Measurements from ENCODE around the gene TRRAP. TPM values are rescaled to one million over a fixed set of nuclear protein-coding genes. Genes with fewer than 3 reads are reported as not detected.

Gene TRRAP
- total and polyA plus RNA-seq, 7 donors: 2.4 to 35.5 (median 18.9) TPM

DNA sequence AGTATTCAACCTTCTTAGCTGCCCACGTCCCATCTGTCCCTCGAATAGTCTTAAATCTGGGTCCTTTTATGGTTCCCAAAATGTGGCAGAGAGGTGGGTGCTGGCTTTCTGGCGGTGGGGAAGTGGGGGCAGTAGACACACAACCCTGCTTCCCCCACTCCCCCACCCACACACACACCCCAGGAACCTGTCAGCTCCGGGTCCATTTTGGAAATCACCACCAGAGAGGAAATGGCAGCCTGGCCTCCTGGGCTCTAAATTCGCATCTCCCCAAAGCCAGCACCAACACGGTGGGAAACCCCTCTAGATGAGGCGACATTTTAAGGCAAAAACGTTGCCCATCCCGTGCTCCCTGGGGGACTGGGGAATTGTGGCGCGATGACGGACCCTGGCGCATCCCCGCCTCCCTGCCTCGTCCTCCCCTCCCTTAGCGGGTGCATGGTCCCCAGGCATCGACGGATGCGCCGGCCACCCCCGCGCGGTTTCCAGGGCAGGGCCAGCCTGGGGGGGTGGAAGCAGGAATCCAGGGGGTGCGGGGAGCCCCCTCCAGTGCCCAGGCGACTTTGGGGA is 9.2 kb upstream of the TRRAP start:
- no peak for DNase-seq

GRCh38 chr7:98869597-98870120 is 8.7 kb upstream of the TRRAP start, which contains the start of gene TMEM130:
Gene TMEM130, minus strand, starts transcription at chr7:98870014. Its CDS starts 153 bp downstream, at chr7:98869861.
- peaks cover 0 to 22% (median 15%) of the 10 kb centered on the region in 4 donors for H3K4me1 ChIP-seq
- peak; percentile 30 for DNase-seq
- no peaks in the 10 kb centered on the region for H3K9me3 ChIP-seq
- intact Hi-C loops (cut with DNase I): no loop called here
- H3K36me3 ChIP-seq: no peaks in the 10 kb centered on the region
- H3K27me3 ChIP-seq: peaks cover 0 to 52% (median 39%) of the 10 kb centered on the region in 3 donors
- 1 to 6% methylated on average over 69 of the region's 69 CpGs for WGBS, 2 donors
- H3K27ac ChIP-seq: no peak within 1 kb of the TSS
- H3K4me3 ChIP-seq: peak within 1 kb of the TSS in 3 of 4 donors; percentile 32 to 48 (median 45)
- TF ChIP-seq EP300 (IDR thresholded peaks at IDR 0.05) (no peak), CTCF (IDR thresholded peaks at IDR 0.05) (no peak), POLR2A (IDR thresholded peaks at IDR 0.05) (no peak), POLR2AphosphoS5 (IDR thresholded peaks at IDR 0.05) (no peak)

More for the DNA sequence above, 9.2 kb upstream of the TRRAP start:
- H3K27me3 ChIP-seq: peaks cover 0 to 50% (median 37%) of the 10 kb centered on the region in 3 donors
- TF ChIP-seq CTCF (IDR thresholded peaks at IDR 0.05): no peak
- no peak for TF ChIP-seq POLR2A (IDR thresholded peaks at IDR 0.05)
- TF ChIP-seq POLR2AphosphoS5 (IDR thresholded peaks at IDR 0.05): no peak
- TF ChIP-seq EP300 (IDR thresholded peaks at IDR 0.05): no peak
- H3K27ac ChIP-seq: no peak overlapping the region
- intact Hi-C loops (cut with DNase I): no loop called here
- no peaks in the 10 kb centered on the region for H3K36me3 ChIP-seq
- H3K9me3 ChIP-seq: no peaks in the 10 kb centered on the region
- H3K4me1 ChIP-seq: peaks cover 0 to 22% (median 15%) of the 10 kb centered on the region in 4 donors
- 12 to 21% methylated on average over 25 of the region's 25 CpGs for WGBS, 2 donors
- H3K4me3 ChIP-seq: peak overlapping the region in 2 of 4 donors; percentile 32 to 48

- no peak overlapping the region for H3K27ac ChIP-seq
- 1 to 3% methylated on average over 35 of the region's 35 CpGs for WGBS, 2 donors
- DNase-seq: peak; percentile 66
Measured at GRCh38 chr7:98870121-98870651, 8.1 kb upstream of the TRRAP start.

GRCh38 chr7:98870807-98871491 is 7.4 kb upstream of the TRRAP start:
- intact Hi-C loops (cut with DNase I): no loop called here
- peak; percentile 50 for DNase-seq

More at GRCh38 chr7:98870121-98870651, 8.1 kb upstream of the TRRAP start:
- peak overlapping the region in 3 of 4 donors; percentile 32 to 48 (median 45) for H3K4me3 ChIP-seq
- peaks cover 0 to 52% (median 39%) of the 10 kb centered on the region in 3 donors for H3K27me3 ChIP-seq
- H3K4me1 ChIP-seq: peaks cover 0 to 22% (median 15%) of the 10 kb centered on the region in 4 donors
- H3K36me3 ChIP-seq: no peaks in the 10 kb centered on the region
- intact Hi-C loops (cut with DNase I): no loop called here
- H3K9me3 ChIP-seq: no peaks in the 10 kb centered on the region
- no peak for TF ChIP-seq CTCF (IDR thresholded peaks at IDR 0.05)
- TF ChIP-seq POLR2A (IDR thresholded peaks at IDR 0.05): no peak
- TF ChIP-seq EP300 (IDR thresholded peaks at IDR 0.05): no peak
- no peak for TF ChIP-seq POLR2AphosphoS5 (IDR thresholded peaks at IDR 0.05)

More at GRCh38 chr7:98870807-98871491, 7.4 kb upstream of the TRRAP start:
- Histone ChIP-seq H3K9me3 (no peaks in the 10 kb centered on the region), H3K27ac (no peak overlapping the region), H3K4me3 (no peak overlapping the region), H3K27me3 (peaks cover 0 to 52% (median 39%) of the 10 kb centered on the region in 3 donors), H3K4me1 (peaks cover 0 to 22% (median 15%) of the 10 kb centered on the region in 4 donors), H3K36me3 (no peaks in the 10 kb centered on the region)
- 72 to 81% methylated on average over 17 of the region's 17 CpGs for WGBS, 2 donors
- TF ChIP-seq EP300 (IDR thresholded peaks at IDR 0.05): no peak
- TF ChIP-seq CTCF (IDR thresholded peaks at IDR 0.05): no peak
- no peak for TF ChIP-seq POLR2A (IDR thresholded peaks at IDR 0.05)
